Hepatocyte (in vitro differentiated cells): ENCODE measurements around the gene CYLD. TPM values are rescaled to one million over a fixed set of nuclear protein-coding genes. Genes with fewer than 3 reads are reported as not detected.

ENCODE experiments used
- DNase-seq: peaks from one replicate; pipeline ENCODE4 v3.0.0-alpha.2; 2016; ENCODE audit warnings: low spot score
- H2AFZ ChIP-seq: fragments of 200-600 bp; sonication (generic); 2 replicates; pipeline ENCODE4 v1.6.0; 2016; ENCODE audit warnings: antibody characterized with exemption, mild to moderate bottlenecking
- H3K27ac ChIP-seq: fragments of 200-600 bp; sonication (generic); 2 replicates; pipeline ENCODE4 v1.5.1; 2016; ENCODE audit warnings: mild to moderate bottlenecking
- H3K27me3 ChIP-seq: fragments of 200-600 bp; sonication (generic); 2 replicates; pipeline ENCODE4 v1.6.1; 2016
- H3K36me3 ChIP-seq: fragments of 200-600 bp; sonication (generic); replicated peaks from 2 replicates; pipeline ENCODE4 v1.5.1; 2016; ENCODE audit warnings: low read depth; ENCODE audit not compliant: insufficient read depth
- H3K4me1 ChIP-seq: fragments of 200-600 bp; sonication (generic); 2 replicates; pipeline ENCODE4 v1.5.1; 2016; ENCODE audit warnings: mild to moderate bottlenecking, moderate library complexity; ENCODE audit not compliant: insufficient read depth
- H3K4me2 ChIP-seq: fragments of 200-600 bp; sonication (generic); 2 replicates; pipeline ENCODE4 v1.6.0; 2016
- H3K4me3 ChIP-seq: fragments of 200-600 bp; sonication (generic); 2 replicates; pipeline ENCODE4 v1.5.1; 2016; ENCODE audit warnings: mild to moderate bottlenecking
- H3K79me2 ChIP-seq: fragments of 200-600 bp; sonication (generic); 2 replicates; pipeline ENCODE4 v1.6.0; 2017; ENCODE audit warnings: mild to moderate bottlenecking
- H3K9me2 ChIP-seq: fragments of 200-600 bp; sonication (generic); replicated peaks from 2 replicates; pipeline ENCODE4 v1.6.0; 2017; ENCODE audit warnings: mild to moderate bottlenecking; ENCODE audit not compliant: insufficient read depth
- H3K9me3 ChIP-seq: fragments of 200-600 bp; sonication (generic); 2 replicates; pipeline ENCODE4 v1.5.1; 2016; ENCODE audit warnings: low read depth, mild to moderate bottlenecking
- H4K20me1 ChIP-seq: fragments of 200-600 bp; sonication (generic); 2 replicates; pipeline ENCODE4 v1.6.0; 2016; ENCODE audit warnings: mild to moderate bottlenecking; ENCODE audit not compliant: insufficient read depth, poor library complexity, severe bottlenecking
- CTCF ChIP-seq: fragments of 200-600 bp; sonication (generic); IDR thresholded peaks from 2 replicates; pipeline ENCODE4 v1.5.1; 2016; ENCODE audit warnings: antibody characterized with exemption, mild to moderate bottlenecking; ENCODE audit not compliant: poor library complexity
- EZH2 ChIP-seq: fragments of 200-600 bp; sonication (generic); IDR thresholded peaks from 2 replicates; pipeline ENCODE4 v1.6.1; 2016; ENCODE audit warnings: antibody characterized with exemption, mild to moderate bottlenecking, borderline replicate concordance
- EZH2phosphoT487 ChIP-seq: fragments of 200-600 bp; sonication (generic); IDR thresholded peaks from one replicate; pipeline ENCODE4 v1.6.1; 2018; ENCODE audit warnings: antibody characterized with exemption, mild to moderate bottlenecking, low read depth, moderate library complexity; ENCODE audit not compliant: unreplicated experiment, severe bottlenecking
- WGBS: methylation state at CpG from one replicate; pipeline ENCODE4 v1.1.6; 2016; ENCODE audit warnings: low lambda C conversion rate; ENCODE audit errors: missing lambda C conversion rate; 5-methylcytosine and 5-hydroxymethylcytosine counted together
- polyA plus RNA-seq: library from polyadenylated mRNA; unstranded; fragments of >200 nt; fragmentation: Nextera tagmentation; extraction: Ambion mirVana; gene quantifications from 2 replicates; pipeline ENCODE4 v1.2.1, GENCODE V29; 2016
- total RNA-seq: library from RNA; depleted of rRNA; stranded (reverse); fragments of >200 nt; gene quantifications from 2 replicates; pipeline ENCODE4 v1.2.3, GENCODE V29; 2014

CYLD gene
- total and polyA plus RNA-seq, 2 experiments from 2014 or later: 9.9 to 17.8 TPM

GRCh38 chr16:50776037-50776436, 34.2 kb downstream of the CYLD start:
- DNase-seq: peak; percentile 8

GRCh38 chr16:50778284-50779163, 36.6 kb downstream of the CYLD start:
- no peak overlapping the region for H3K4me3 ChIP-seq
- WGBS: 47% methylated on average over 1 of the region's 1 CpG
- H3K27ac ChIP-seq: no peak overlapping the region
- H3K9me2 ChIP-seq: no peaks in the 10 kb centered on the region
- H3K9me3 ChIP-seq: no peaks in the 10 kb centered on the region
- H2AFZ ChIP-seq: no peak overlapping the region
- H3K27me3 ChIP-seq: no peaks in the 10 kb centered on the region
- TF ChIP-seq EZH2 (no peak), EZH2phosphoT487 (no peak)
- H4K20me1 ChIP-seq: no peaks in the 10 kb centered on the region
- no peaks in the 10 kb centered on the region for H3K79me2 ChIP-seq
- H3K36me3 ChIP-seq: no peaks in the 10 kb centered on the region
- H3K4me1 ChIP-seq: no peaks in the 10 kb centered on the region
- no peak overlapping the region for H3K4me2 ChIP-seq
- no peak for DNase-seq

More at GRCh38 chr16:50776037-50776436, 34.2 kb downstream of the CYLD start:
- no peaks in the 10 kb centered on the region for H4K20me1 ChIP-seq
- H3K4me2 ChIP-seq: no peak overlapping the region
- no peaks in the 10 kb centered on the region for H3K4me1 ChIP-seq
- H3K9me2 ChIP-seq: no peaks in the 10 kb centered on the region
- no peak overlapping the region for H2AFZ ChIP-seq
- 64% methylated on average over 1 of the region's 1 CpG for WGBS
- H3K27me3 ChIP-seq: no peaks in the 10 kb centered on the region
- no peaks in the 10 kb centered on the region for H3K9me3 ChIP-seq
- TF ChIP-seq EZH2phosphoT487 (no peak), CTCF (no peak), EZH2 (no peak)
- no peak overlapping the region for H3K27ac ChIP-seq
- no peak overlapping the region for H3K4me3 ChIP-seq
- no peaks in the 10 kb centered on the region for H3K36me3 ChIP-seq
- no peaks in the 10 kb centered on the region for H3K79me2 ChIP-seq

GRCh38 chr16:50781043-50781442, 39.2 kb downstream of the CYLD start:
- no peak overlapping the region for H3K27ac ChIP-seq
- H3K36me3 ChIP-seq: no peaks in the 10 kb centered on the region
- WGBS: 84% methylated on average over 7 of the region's 7 CpGs

More at GRCh38 chr16:50781043-50781442, 39.2 kb downstream of the CYLD start:
- TF ChIP-seq CTCF (no peak), EZH2phosphoT487 (no peak), EZH2 (no peak)
- Histone ChIP-seq H3K4me2 (no peak overlapping the region), H2AFZ (no peak overlapping the region), H3K79me2 (no peaks in the 10 kb centered on the region), H3K9me3 (no peaks in the 10 kb centered on the region), H4K20me1 (no peaks in the 10 kb centered on the region), H3K9me2 (no peaks in the 10 kb centered on the region), H3K4me1 (no peaks in the 10 kb centered on the region), H3K27me3 (no peaks in the 10 kb centered on the region), H3K4me3 (no peak overlapping the region)
- DNase-seq: no peak
